Tongue (tissue), 2 donors: ENCODE results near the gene OSBP2. TPM values are rescaled to one million over a fixed set of nuclear protein-coding genes. Genes with fewer than 3 reads are reported as not detected.
"Not testable (repeated sequence)": the region's sequence is repeated elsewhere in the genome, so short reads cannot be mapped to it uniquely, and the experiment has no call there.

Source experiments
- DNase-seq: peaks from one replicate; pipeline ENCODE4 v3.0.0-alpha.2; 2015
- total RNA-seq: library from RNA; depleted of rRNA; stranded (reverse); fragments of >200 nt; gene quantifications from one replicate; pipeline ENCODE4 v1.2.3, GENCODE V29; 2014

OSBP2 gene
- total RNA-seq, 1 donor from 2014 or later, result 6.8 TPM

- not testable (repeated sequence) for DNase-seq
Observed at GRCh38 chr22:30676565-30676964, 18.1 kb upstream of the OSBP2 start.

- DNase-seq, result not testable (repeated sequence)
Observed at GRCh38 chr22:30679895-30680690, 14.6 kb upstream of the OSBP2 start.

- DNase-seq, result peak; percentile 14
Observed at GRCh38 chr22:30680991-30681770, 13.5 kb upstream of the OSBP2 start.

- DNase-seq, result no peak
Observed at GRCh38 chr22:30681831-30682230, 12.8 kb upstream of the OSBP2 start.

GRCh38 chr22:30685178-30685577 is 9.5 kb upstream of the OSBP2 start:
- no peak for DNase-seq

- DNase-seq, result no peak
Observed at GRCh38 chr22:30687358-30687757, 7.3 kb upstream of the OSBP2 start.

- no peak for DNase-seq
Observed at GRCh38 chr22:30689622-30690021, 5.1 kb upstream of the OSBP2 start.

GRCh38 chr22:30691204-30691603 is 3.5 kb upstream of the OSBP2 start:
- DNase-seq, result no peak

- peak; percentile 64 for DNase-seq
Observed at GRCh38 chr22:30694171-30694639, 469 bp upstream of the OSBP2 start.

GRCh38 chr22:30695351-30695851 is 727 bp downstream of the OSBP2 start:
- DNase-seq, result no peak

GRCh38 chr22:30695871-30696655 is 1.4 kb downstream of the OSBP2 start:
- no peak for DNase-seq

- no peak for DNase-seq
Observed at GRCh38 chr22:30697975-30698374, 3.3 kb downstream of the OSBP2 start.

GRCh38 chr22:30701872-30702271 is 7.2 kb downstream of the OSBP2 start:
- DNase-seq, result no peak

- no peak for DNase-seq
Observed at GRCh38 chr22:30702856-30703255, 8.2 kb downstream of the OSBP2 start.

- no peak for DNase-seq
Observed at GRCh38 chr22:30704978-30705377, 10.3 kb downstream of the OSBP2 start.

GRCh38 chr22:30705710-30706651 is 11.3 kb downstream of the OSBP2 start:
- no peak for DNase-seq

GRCh38 chr22:30709980-30710379 is 15.3 kb downstream of the OSBP2 start:
- not testable (repeated sequence) for DNase-seq

- DNase-seq, result no peak
Observed at GRCh38 chr22:30712094-30712493, 17.4 kb downstream of the OSBP2 start.

GRCh38 chr22:30714062-30714461 is 19.4 kb downstream of the OSBP2 start:
- DNase-seq, result no peak

- peak; percentile 7 for DNase-seq
Observed at GRCh38 chr22:30717331-30717921, 22.8 kb downstream of the OSBP2 start.

- no peak for DNase-seq
Observed at GRCh38 chr22:30717952-30718351, 23.3 kb downstream of the OSBP2 start.
